K562 (cell line): ENCODE results near the gene IFI30. TPM values are rescaled to one million over a fixed set of nuclear protein-coding genes. Genes with fewer than 3 reads are reported as not detected.

Source experiments
- ATAC-seq: fragments of 200-7000 bp; cut with Tn5 transposase; 3 replicates; pipeline ENCODE4 v1.9.1; 2020; ENCODE audit warnings: moderate library complexity
- BruUV-seq: library from RNA; stranded (reverse); fragments of 400-500 nt; replicated peaks from 2 replicates; lab custom pipeline; 2021; lab: Mats Ljungman, UMichigan
- CTCF ChIA-PET: fragments of 300-600 bp; formaldehyde crosslinking; extraction: SDS; loops from one replicate; lab custom pipeline; 2021; ENCODE audit warnings: low intra/inter-chr PET ratio; lab: Yijun Ruan, JAX
- POLR2A ChIA-PET: fragments of 300-600, 350-650 bp; sonication (Branson Sonifier 250); formaldehyde crosslinking; extraction: SDS; loops from one replicate; lab custom pipeline; 2021; ENCODE audit warnings: antibody characterized with exemption, inconsistent platforms; lab: Yijun Ruan, JAX
- DNase-seq, 4 experiments: peaks; one replicate each; pipeline versions ENCODE4 v3.0.0 to v3.0.0-alpha.2; 2011 to 2018; ENCODE audit warnings: low spot score in 3 of 4, mixed read lengths in 3 of 4; ENCODE audit errors: extremely low read depth in 1 of 4
- FAIRE-seq: peaks from 2 replicates; lab custom pipeline; 2011; peaks lifted over from hg19 to GRCh38; lab: Jason Lieb, UNC
- H2AFZ ChIP-seq: 2 replicates; pipeline ENCODE4 v1.6.0; 2011; ENCODE audit warnings: low read depth, low read length, control low read depth, inconsistent platforms
- H3K27ac ChIP-seq: fragments of 200-600 bp; 3 replicates; pipeline ENCODE4 v1.8.0; 2011; ENCODE audit warnings: low read depth, mild to moderate bottlenecking, control low read depth, inconsistent platforms, low read length, moderate library complexity, mixed read lengths; ENCODE audit errors: extremely low read depth
- H3K27me3 ChIP-seq, 2 experiments: fragments of 300-600 bp in 1 of 2; 2 replicates in 1 of 2; 3 replicates in 1 of 2; pipeline versions ENCODE4 v1.6.0 to v1.8.0; 2011; ENCODE audit warnings: inconsistent platforms in 2 of 2, low read length in 2 of 2, mild to moderate bottlenecking in 1 of 2, mixed read lengths in 1 of 2, moderate library complexity in 1 of 2; ENCODE audit not compliant: control insufficient read depth in 2 of 2, insufficient read depth in 2 of 2
- H3K36me3 ChIP-seq: fragments of 300-600 bp; 3 replicates; pipeline ENCODE4 v1.8.0; 2011; ENCODE audit warnings: mild to moderate bottlenecking, low read length, inconsistent platforms; ENCODE audit not compliant: control insufficient read depth, insufficient read depth
- H3K4me1 ChIP-seq, 2 experiments: fragments of 200-600 bp in 1 of 2; replicated peaks in 1 of 2; 2 replicates in 1 of 2; 3 replicates in 1 of 2; pipeline versions ENCODE4 v1.5.1 to v1.8.0; 2011; ENCODE audit warnings: inconsistent platforms in 2 of 2, low read length in 2 of 2, mild to moderate bottlenecking in 1 of 2, mixed read lengths in 1 of 2, moderate library complexity in 1 of 2; ENCODE audit not compliant: control insufficient read depth in 2 of 2, insufficient read depth in 2 of 2
- H3K4me2 ChIP-seq: 2 replicates; pipeline ENCODE4 v1.6.1; 2011; ENCODE audit warnings: low read length, control low read depth, inconsistent platforms, mixed read lengths; ENCODE audit not compliant: insufficient read depth
- H3K4me3 ChIP-seq: fragments of 200-600 bp; sonication (generic), shearing (Covaris generic); 2 replicates; pipeline ENCODE4 v1.5.1; 2016; ENCODE audit warnings: control low read depth, inconsistent platforms
- H3K79me2 ChIP-seq: fragments of 200-600 bp; 3 replicates; pipeline ENCODE4 v1.8.0; 2011; ENCODE audit warnings: low read length, inconsistent platforms; ENCODE audit not compliant: control insufficient read depth, insufficient read depth
- H3K9ac ChIP-seq, 2 experiments: 2 replicates each; pipeline versions ENCODE4 v1.6.0 to v1.6.1; 2011; ENCODE audit warnings: low read depth in 2 of 2, low read length in 2 of 2, control low read depth in 1 of 2, inconsistent platforms in 1 of 2, mild to moderate bottlenecking in 1 of 2, mixed read lengths in 1 of 2; ENCODE audit not compliant: insufficient read depth in 1 of 2
- H3K9me1 ChIP-seq: one replicate; pipeline ENCODE4 v1.6.0; 2011; ENCODE audit warnings: inconsistent platforms, mild to moderate bottlenecking, low read length, moderate library complexity; ENCODE audit not compliant: control insufficient read depth, insufficient read depth
- H3K9me3 ChIP-seq: replicated peaks from 2 replicates; pipeline ENCODE4 v1.5.1; 2011; ENCODE audit warnings: low read depth, low read length, inconsistent platforms; ENCODE audit not compliant: control insufficient read depth, insufficient read depth
- H4K20me1 ChIP-seq: replicated peaks from 2 replicates; pipeline ENCODE4 v1.6.1; 2011; ENCODE audit warnings: low read length, inconsistent platforms, mixed read lengths; ENCODE audit not compliant: control insufficient read depth, insufficient read depth
- ATF1 ChIP-seq, 2 experiments: fragments of 450-650 bp in 1 of 2; IDR thresholded peaks; 2 replicates each; pipeline ENCODE4 v1.6.1; 2016; ENCODE audit warnings: missing compliant biosample characterization in 1 of 2, missing genetic modification characterization in 1 of 2
- CHD4 ChIP-seq: fragments of 200-600 bp; sonication (generic); IDR thresholded peaks from 3 replicates; pipeline ENCODE4 v1.6.1; 2012; ENCODE audit warnings: low read depth, mild to moderate bottlenecking, mixed read lengths, low read length, inconsistent platforms; ENCODE audit not compliant: insufficient read depth, insufficient replicate concordance, poor library complexity, severe bottlenecking
- EP400 ChIP-seq: fragments of 450-650 bp; IDR thresholded peaks from 2 replicates; pipeline ENCODE4 v1.6.1; 2017; ENCODE audit warnings: antibody characterized with exemption, mild to moderate bottlenecking, moderate library complexity
- ETS2 ChIP-seq: IDR thresholded peaks from 2 replicates; pipeline ENCODE4 v1.6.1; 2016; ENCODE audit warnings: borderline replicate concordance, missing genetic modification characterization, mild to moderate bottlenecking, moderate library complexity, missing compliant biosample characterization; ENCODE audit not compliant: poor library complexity, severe bottlenecking
- MYBL2 ChIP-seq, 2 experiments: fragments of 450-650 bp in 1 of 2; sonication (generic) in 1 of 2; formaldehyde crosslinking in 1 of 2; IDR thresholded peaks; 2 replicates each; pipeline versions ENCODE4 v1.6.1 to v1.8.1; 2017 to 2022; ENCODE audit warnings: borderline replicate concordance in 1 of 2, inconsistent platforms in 1 of 2, low read depth in 1 of 2, mild to moderate bottlenecking in 1 of 2, missing genetic modification reagents in 1 of 2, moderate library complexity in 1 of 2
- RBM22 ChIP-seq: fragments of 200-400 bp; formaldehyde crosslinking; IDR thresholded peaks from 2 replicates; pipeline ENCODE4 v1.6.1; 2018; ENCODE audit warnings: low read length, low read depth; ENCODE audit not compliant: poor library complexity, severe bottlenecking
- TAF9B ChIP-seq: fragments of 450-650 bp; IDR thresholded peaks from 2 replicates; pipeline ENCODE4 v1.6.1; 2018; ENCODE audit warnings: mild to moderate bottlenecking; ENCODE audit not compliant: partially characterized antibody
- TEAD2 ChIP-seq: fragments of 450-650 bp; IDR thresholded peaks from 2 replicates; pipeline ENCODE4 v1.6.1; 2016; ENCODE audit warnings: missing genetic modification characterization, control low read depth, missing compliant biosample characterization
- ZNF212 ChIP-seq: fragments of 450-650 bp; formaldehyde crosslinking; IDR thresholded peaks from 2 replicates; pipeline ENCODE4 v1.4.0; 2020; ENCODE audit warnings: mild to moderate bottlenecking
- WGBS: fragments of 100-300 bp; shearing (Covaris generic); methylation state at CpG from one replicate; pipeline ENCODE4 v1.1.6; 2016; ENCODE audit warnings: low coverage, mixed read lengths; ENCODE audit not compliant: insufficient coverage; ENCODE audit errors: missing lambda C conversion rate; 5-methylcytosine and 5-hydroxymethylcytosine counted together
- in situ Hi-C: fragments of 300-500 bp; cut with MboI; formaldehyde crosslinking; loops from 4 replicates; pipeline ENCODE4 v1.15.0; 2018; ENCODE audit warnings: inconsistent platforms, mixed read lengths
- intact Hi-C: fragments of 100-400 bp; cut with micrococcal nuclease; formaldehyde crosslinking; loops from 2 replicates; pipeline ENCODE4 v1.14.2; 2022
- polyA plus RNA-seq, 8 experiments: library from polyadenylated mRNA; depleted of rRNA in 4 of 8; stranded (reverse) in 5 of 8; unstranded in 3 of 8; fragments of >200 nt; fragmentation: Nextera tagmentation in 2 of 8; fragmentation: Illumina TruSeq in 1 of 8; extraction: Ambion mirVana in 2 of 8; extraction: Trizol in 1 of 8; gene quantifications; 2 replicates each; pipeline versions ENCODE4 v1.2.1 to v1.2.3, GENCODE V29; 2011 to 2014; ENCODE audit warnings: inconsistent platforms in 1 of 8, missing spikeins in 1 of 8
- total RNA-seq, 7 experiments: library from RNA; depleted of rRNA in 6 of 7; stranded (reverse); fragments of >200 nt in 6 of 7; fragmentation: Illumina TruSeq in 2 of 7; extraction: Trizol in 2 of 7; gene quantifications; 2 replicates each; pipeline versions ENCODE4 v1.2.1 to v1.2.3, GENCODE V29; 2011 to 2021; ENCODE audit warnings: low replicate concordance in 1 of 7
- TF ChIP-seq, protein P1 (sequence below): fragments of 450-650 bp; IDR thresholded peaks from 2 replicates; pipeline ENCODE4 v1.6.1; 2016; ENCODE audit warnings: low read depth

IFI30 gene
- total and polyA plus RNA-seq, 9 of the 15 experiments (the other 6 are each of a cell fraction or from before 2014, with no cell fraction given) = 63.7 to 430 (median 109) TPM

DNA sequence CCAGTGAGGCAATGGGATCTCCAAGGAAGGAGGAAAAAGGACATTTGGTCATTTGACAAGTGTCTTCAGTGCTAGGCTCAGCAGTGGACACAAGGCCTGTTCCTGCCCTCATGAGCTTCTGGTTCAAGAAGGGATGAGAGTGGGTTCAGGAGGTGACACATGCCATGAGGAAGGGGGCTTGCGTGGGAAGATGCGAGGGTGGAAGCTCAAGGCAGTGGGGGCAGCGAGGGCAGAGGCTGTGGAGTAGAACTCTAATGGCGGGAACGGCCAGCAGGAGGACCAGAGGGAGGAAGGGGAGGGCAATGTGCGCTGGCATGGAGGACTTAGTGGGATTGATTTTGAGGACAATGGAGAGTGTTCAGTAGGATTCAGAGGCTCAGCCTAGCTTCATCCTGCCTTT, 17.3 kb upstream of the IFI30 start (continued):
- TF ChIP-seq ETS2 (tag) = no peak
- TF ChIP-seq CHD4 = no peak
- no peak for TF ChIP-seq EP400
- TF ChIP-seq, all 486 proteins: peak for 3

DNA sequence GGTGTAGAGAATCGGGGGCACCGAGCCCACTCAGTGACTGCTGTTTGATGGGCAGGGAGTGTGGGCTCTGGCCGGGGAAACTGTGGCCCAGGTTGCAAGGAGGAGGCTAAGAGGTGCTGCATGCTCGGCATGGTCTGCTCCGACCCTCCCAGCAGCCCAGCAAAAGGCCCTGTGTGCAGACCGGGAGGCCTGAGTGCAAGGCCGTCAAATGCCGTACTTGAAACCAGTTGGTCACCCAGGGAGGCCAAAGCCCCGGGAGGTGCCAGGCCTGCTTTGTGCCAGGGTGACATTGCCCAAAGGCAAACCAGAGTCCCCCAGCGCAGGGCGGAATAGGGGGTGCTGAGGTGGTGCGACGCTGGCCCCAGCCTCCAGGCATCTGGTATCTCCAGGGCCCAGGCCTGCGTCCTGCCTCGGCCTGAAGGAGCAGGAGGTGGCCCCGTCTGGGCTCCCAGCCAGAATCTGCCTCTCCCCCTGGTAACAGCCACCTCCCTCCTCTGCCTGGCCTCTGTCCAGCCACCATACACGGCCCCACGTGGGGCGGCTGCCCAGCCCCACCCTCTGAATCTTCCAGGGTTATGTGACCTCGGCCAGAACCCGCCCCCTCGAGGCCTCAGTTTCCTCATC, 16.7 kb upstream of the IFI30 start:
- Histone ChIP-seq H3K9me3 (no peaks in the 10 kb centered on the region), H3K9me1 (peaks cover 3% of the 10 kb centered on the region), H3K27ac (peak overlapping the region; percentile 53), H4K20me1 (peaks cover 23% of the 10 kb centered on the region), H3K4me1 (peaks cover 42 to 78% of the 10 kb centered on the region in 2 experiments), H3K27me3 (no peaks in the 10 kb centered on the region), H3K79me2 (peaks cover 63% of the 10 kb centered on the region), H3K4me3 (no peak overlapping the region), H3K9ac (peak overlapping the region; percentile 4 to 87; a peak in 3 of 4 replicates), H2AFZ (no peak overlapping the region), H3K4me2 (peak overlapping the region; percentile 64), H3K36me3 (peaks cover 48% of the 10 kb centered on the region; the same call in 2 of the 3 replicates)
- intact Hi-C loops = loop anchor here (10.0 kb wide), 2 partner anchors 92 to 212 kb away; no protein-coding TSS in a partner anchor
- TSS peak; percentile 21 for BruUV-seq
- peak; percentile 98 for FAIRE-seq
- CTCF ChIA-PET = interaction anchor here (0.6 to 1.1 kb wide), 3 partner anchors 11 to 94 kb away, joined by 3 to 5 read pairs (median 4); no protein-coding TSS in a partner anchor
- in situ Hi-C loops = no loop called here
- DNase-seq = peak; percentile 89 to 98 (median 92)
- WGBS = 13% methylated on average over 22 of the region's 22 CpGs
- POLR2A ChIA-PET = interaction anchor here (1.2 kb wide), 1 partner anchor 14 kb away, joined by 4 read pairs; no protein-coding TSS in a partner anchor
- ATAC-seq = peak; percentile 60
- peak; percentile 60 for TF ChIP-seq RBM22
- no peak for TF ChIP-seq TAF9B
- no peak for TF ChIP-seq MYBL2 (IDR thresholded peaks at IDR 0.05; ENCODE audit: low read depth)
- TF ChIP-seq MYBL2 (CRISPR knock-in tag; IDR thresholded peaks at IDR 0.05; ENCODE audit: borderline replicate concordance) = no peak
- no peak for TF ChIP-seq TEAD2 (tag)
- TF ChIP-seq, protein P1, sequence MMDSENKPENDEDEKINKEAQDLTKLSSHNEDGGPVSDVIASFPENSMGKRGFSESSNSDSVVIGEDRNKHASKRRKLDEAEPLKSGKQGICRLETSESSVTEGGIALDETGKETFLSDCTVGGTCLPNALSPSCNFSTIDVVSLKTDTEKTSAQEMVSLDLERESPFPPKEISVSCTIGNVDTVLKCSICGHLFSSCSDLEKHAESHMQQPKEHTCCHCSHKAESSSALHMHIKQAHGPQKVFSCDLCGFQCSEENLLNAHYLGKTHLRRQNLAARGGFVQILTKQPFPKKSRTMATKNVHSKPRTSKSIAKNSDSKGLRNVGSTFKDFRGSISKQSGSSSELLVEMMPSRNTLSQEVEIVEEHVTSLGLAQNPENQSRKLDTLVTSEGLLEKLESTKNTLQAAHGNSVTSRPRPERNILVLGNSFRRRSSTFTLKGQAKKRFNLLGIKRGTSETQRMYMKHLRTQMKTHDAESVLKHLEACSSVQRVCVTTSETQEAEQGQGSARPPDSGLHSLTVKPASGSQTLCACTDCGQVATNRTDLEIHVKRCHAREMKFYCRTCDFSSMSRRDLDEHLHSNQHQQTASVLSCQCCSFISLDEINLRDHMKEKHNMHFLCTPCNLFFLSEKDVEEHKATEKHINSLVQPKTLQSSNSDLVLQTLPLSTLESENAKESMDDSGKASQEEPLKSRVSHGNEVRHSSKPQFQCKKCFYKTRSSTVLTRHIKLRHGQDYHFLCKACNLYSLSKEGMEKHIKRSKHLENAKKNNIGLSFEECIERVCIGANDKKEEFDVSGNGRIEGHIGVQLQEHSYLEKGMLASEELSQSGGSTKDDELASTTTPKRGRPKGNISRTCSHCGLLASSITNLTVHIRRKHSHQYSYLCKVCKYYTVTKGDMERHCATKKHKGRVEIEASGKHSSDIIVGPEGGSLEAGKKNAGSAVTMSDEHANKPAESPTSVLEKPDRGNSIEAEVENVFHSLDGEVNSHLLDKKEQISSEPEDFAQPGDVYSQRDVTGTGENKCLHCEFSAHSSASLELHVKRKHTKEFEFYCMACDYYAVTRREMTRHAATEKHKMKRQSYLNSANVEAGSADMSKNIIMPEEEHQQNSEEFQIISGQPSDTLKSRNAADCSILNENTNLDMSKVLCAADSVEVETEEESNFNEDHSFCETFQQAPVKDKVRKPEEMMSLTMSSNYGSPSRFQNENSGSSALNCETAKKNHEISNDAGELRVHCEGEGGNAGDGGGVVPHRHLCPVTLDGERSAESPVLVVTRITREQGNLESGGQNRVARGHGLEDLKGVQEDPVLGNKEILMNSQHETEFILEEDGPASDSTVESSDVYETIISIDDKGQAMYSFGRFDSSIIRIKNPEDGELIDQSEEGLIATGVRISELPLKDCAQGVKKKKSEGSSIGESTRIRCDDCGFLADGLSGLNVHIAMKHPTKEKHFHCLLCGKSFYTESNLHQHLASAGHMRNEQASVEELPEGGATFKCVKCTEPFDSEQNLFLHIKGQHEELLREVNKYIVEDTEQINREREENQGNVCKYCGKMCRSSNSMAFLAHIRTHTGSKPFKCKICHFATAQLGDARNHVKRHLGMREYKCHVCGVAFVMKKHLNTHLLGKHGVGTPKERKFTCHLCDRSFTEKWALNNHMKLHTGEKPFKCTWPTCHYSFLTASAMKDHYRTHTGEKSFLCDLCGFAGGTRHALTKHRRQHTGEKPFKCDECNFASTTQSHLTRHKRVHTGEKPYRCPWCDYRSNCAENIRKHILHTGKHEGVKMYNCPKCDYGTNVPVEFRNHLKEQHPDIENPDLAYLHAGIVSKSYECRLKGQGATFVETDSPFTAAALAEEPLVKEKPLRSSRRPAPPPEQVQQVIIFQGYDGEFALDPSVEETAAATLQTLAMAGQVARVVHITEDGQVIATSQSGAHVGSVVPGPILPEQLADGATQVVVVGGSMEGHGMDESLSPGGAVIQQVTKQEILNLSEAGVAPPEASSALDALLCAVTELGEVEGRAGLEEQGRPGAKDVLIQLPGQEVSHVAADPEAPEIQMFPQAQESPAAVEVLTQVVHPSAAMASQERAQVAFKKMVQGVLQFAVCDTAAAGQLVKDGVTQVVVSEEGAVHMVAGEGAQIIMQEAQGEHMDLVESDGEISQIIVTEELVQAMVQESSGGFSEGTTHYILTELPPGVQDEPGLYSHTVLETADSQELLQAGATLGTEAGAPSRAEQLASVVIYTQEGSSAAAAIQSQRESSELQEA = peak; percentile 62
- TF ChIP-seq ZNF212 (CRISPR knock-in tag) = no peak
- no peak for TF ChIP-seq ATF1 (CRISPR knock-in tag; IDR thresholded peaks at IDR 0.05)
- peak; percentile 54; the same call in 1 of the 2 replicates for TF ChIP-seq ATF1 (tag; IDR thresholded peaks at IDR 0.05)
